ENCODE measurements around the gene SBF2.

Gene SBF2

GRCh38 chr11:9887472-9887871 is 406.5 kb downstream of the SBF2 start:
- H3K36me3 ChIP-seq (ENCODE audit: insufficient read depth, low read length): no peaks in the 10 kb centered on the region
- H3K9ac ChIP-seq (ENCODE audit: low read depth, low read length): no peak overlapping the region
- no peaks in the 10 kb centered on the region for H3K4me1 ChIP-seq (ENCODE audit: control insufficient read depth, insufficient read depth, low read length)
- no peak overlapping the region for H3K4me2 ChIP-seq (ENCODE audit: low read length)
- no peaks in the 10 kb centered on the region for H3K9me3 ChIP-seq (replicated peaks; ENCODE audit: low read length)
- H3K4me3 ChIP-seq (ENCODE audit: low read length): no peak overlapping the region
- H3K27me3 ChIP-seq (ENCODE audit: control insufficient read depth, insufficient read depth, low read length): no peaks in the 10 kb centered on the region

GRCh38 chr11:9886595-9886994 is 407.4 kb downstream of the SBF2 start:
- Histone ChIP-seq H3K27me3 (ENCODE audit: control insufficient read depth, insufficient read depth, low read length) (no peaks in the 10 kb centered on the region), H3K9ac (ENCODE audit: low read depth, low read length) (no peak overlapping the region), H3K36me3 (ENCODE audit: insufficient read depth, low read length) (no peaks in the 10 kb centered on the region), H3K9me3 (replicated peaks; ENCODE audit: low read length) (no peaks in the 10 kb centered on the region), H3K4me2 (ENCODE audit: low read length) (no peak overlapping the region), H3K4me1 (ENCODE audit: control insufficient read depth, insufficient read depth, low read length) (no peaks in the 10 kb centered on the region), H3K4me3 (ENCODE audit: low read length) (no peak overlapping the region)

- no peaks in the 10 kb centered on the region for H3K9me3 ChIP-seq (replicated peaks; ENCODE audit: low read length)
- no peak overlapping the region for H3K4me3 ChIP-seq (ENCODE audit: low read length)
- no peaks in the 10 kb centered on the region for H3K4me1 ChIP-seq (ENCODE audit: control insufficient read depth, insufficient read depth, low read length)
- H3K27me3 ChIP-seq (ENCODE audit: control insufficient read depth, insufficient read depth, low read length): no peaks in the 10 kb centered on the region
- H3K4me2 ChIP-seq (ENCODE audit: low read length): no peak overlapping the region
- no peak overlapping the region for H3K9ac ChIP-seq (ENCODE audit: low read depth, low read length)
- H3K36me3 ChIP-seq (ENCODE audit: insufficient read depth, low read length): no peaks in the 10 kb centered on the region
These were observed 409.4 kb downstream of the SBF2 start for GRCh38 chr11:9884601-9885000.

- H3K27me3 ChIP-seq (ENCODE audit: control insufficient read depth, insufficient read depth, low read length): no peaks in the 10 kb centered on the region
These were observed 413.4 kb downstream of the SBF2 start for GRCh38 chr11:9880657-9881056.

GRCh38 chr11:9878936-9879335 is 415.1 kb downstream of the SBF2 start:
- Histone ChIP-seq H3K4me1 (ENCODE audit: control insufficient read depth, insufficient read depth, low read length) (peaks cover 13% of the 10 kb centered on the region), H3K4me2 (ENCODE audit: low read length) (no peak overlapping the region), H3K9me3 (replicated peaks; ENCODE audit: low read length) (no peaks in the 10 kb centered on the region), H3K9ac (ENCODE audit: low read depth, low read length) (no peak overlapping the region), H3K4me3 (ENCODE audit: low read length) (no peak overlapping the region), H3K27me3 (ENCODE audit: control insufficient read depth, insufficient read depth, low read length) (no peaks in the 10 kb centered on the region), H3K36me3 (ENCODE audit: insufficient read depth, low read length) (no peaks in the 10 kb centered on the region)

More at GRCh38 chr11:9880657-9881056, 413.4 kb downstream of the SBF2 start:
- Histone ChIP-seq H3K36me3 (ENCODE audit: insufficient read depth, low read length) (no peaks in the 10 kb centered on the region), H3K9me3 (replicated peaks; ENCODE audit: low read length) (no peaks in the 10 kb centered on the region), H3K4me3 (ENCODE audit: low read length) (no peak overlapping the region), H3K4me2 (ENCODE audit: low read length) (no peak overlapping the region), H3K4me1 (ENCODE audit: control insufficient read depth, insufficient read depth, low read length) (peaks cover 5% of the 10 kb centered on the region), H3K9ac (ENCODE audit: low read depth, low read length) (no peak overlapping the region)

- no peak overlapping the region for H3K4me2 ChIP-seq (ENCODE audit: low read length)
- no peaks in the 10 kb centered on the region for H3K27me3 ChIP-seq (ENCODE audit: control insufficient read depth, insufficient read depth, low read length)
- no peaks in the 10 kb centered on the region for H3K36me3 ChIP-seq (ENCODE audit: insufficient read depth, low read length)
These were observed 417.7 kb downstream of the SBF2 start for GRCh38 chr11:9876331-9876730.

GRCh38 chr11:9875862-9876261 is 418.2 kb downstream of the SBF2 start:
- Histone ChIP-seq H3K4me2 (ENCODE audit: low read length) (no peak overlapping the region), H3K36me3 (ENCODE audit: insufficient read depth, low read length) (no peaks in the 10 kb centered on the region), H3K9me3 (replicated peaks; ENCODE audit: low read length) (no peaks in the 10 kb centered on the region), H3K4me3 (ENCODE audit: low read length) (no peak overlapping the region), H3K27me3 (ENCODE audit: control insufficient read depth, insufficient read depth, low read length) (no peaks in the 10 kb centered on the region), H3K4me1 (ENCODE audit: control insufficient read depth, insufficient read depth, low read length) (peaks cover 13% of the 10 kb centered on the region), H3K9ac (ENCODE audit: low read depth, low read length) (no peak overlapping the region)

More at GRCh38 chr11:9876331-9876730, 417.7 kb downstream of the SBF2 start:
- no peak overlapping the region for H3K9ac ChIP-seq (ENCODE audit: low read depth, low read length)
- H3K4me1 ChIP-seq (ENCODE audit: control insufficient read depth, insufficient read depth, low read length): peaks cover 13% of the 10 kb centered on the region
- no peak overlapping the region for H3K4me3 ChIP-seq (ENCODE audit: low read length)
- H3K9me3 ChIP-seq (replicated peaks; ENCODE audit: low read length): no peaks in the 10 kb centered on the region

- H3K4me3 ChIP-seq (ENCODE audit: low read length): no peak overlapping the region
- peaks cover 13% of the 10 kb centered on the region for H3K4me1 ChIP-seq (ENCODE audit: control insufficient read depth, insufficient read depth, low read length)
- H3K36me3 ChIP-seq (ENCODE audit: insufficient read depth, low read length): peaks cover under 1% of the 10 kb centered on the region
- H3K27me3 ChIP-seq (ENCODE audit: control insufficient read depth, insufficient read depth, low read length): no peaks in the 10 kb centered on the region
- H3K9ac ChIP-seq (ENCODE audit: low read depth, low read length): no peak overlapping the region
- H3K9me3 ChIP-seq (replicated peaks; ENCODE audit: low read length): peaks cover under 1% of the 10 kb centered on the region
- H3K4me2 ChIP-seq (ENCODE audit: low read length): no peak overlapping the region
These were observed 418.6 kb downstream of the SBF2 start for GRCh38 chr11:9875399-9875798.

- peaks cover 4% of the 10 kb centered on the region for H3K36me3 ChIP-seq (ENCODE audit: insufficient read depth, low read length)
- H3K4me2 ChIP-seq (ENCODE audit: low read length): no peak overlapping the region
- peaks cover 13% of the 10 kb centered on the region for H3K4me1 ChIP-seq (ENCODE audit: control insufficient read depth, insufficient read depth, low read length)
- no peak overlapping the region for H3K4me3 ChIP-seq (ENCODE audit: low read length)
- H3K9ac ChIP-seq (ENCODE audit: low read depth, low read length): no peak overlapping the region
- no peaks in the 10 kb centered on the region for H3K27me3 ChIP-seq (ENCODE audit: control insufficient read depth, insufficient read depth, low read length)
- peaks cover 2% of the 10 kb centered on the region for H3K9me3 ChIP-seq (replicated peaks; ENCODE audit: low read length)
These were observed 419.6 kb downstream of the SBF2 start for GRCh38 chr11:9874466-9874865.

GRCh38 chr11:9868641-9869040 is 425.4 kb downstream of the SBF2 start:
- no peak overlapping the region for H3K9ac ChIP-seq (ENCODE audit: low read depth, low read length)
- no peak overlapping the region for H3K4me2 ChIP-seq (ENCODE audit: low read length)
- H3K9me3 ChIP-seq (replicated peaks; ENCODE audit: low read length): peaks cover 2% of the 10 kb centered on the region
- no peaks in the 10 kb centered on the region for H3K4me1 ChIP-seq (ENCODE audit: control insufficient read depth, insufficient read depth, low read length)
- no peak overlapping the region for H3K4me3 ChIP-seq (ENCODE audit: low read length)
- H3K36me3 ChIP-seq (ENCODE audit: insufficient read depth, low read length): peaks cover 4% of the 10 kb centered on the region
- no peaks in the 10 kb centered on the region for H3K27me3 ChIP-seq (ENCODE audit: control insufficient read depth, insufficient read depth, low read length)

GRCh38 chr11:9862981-9863380 is 431.0 kb downstream of the SBF2 start:
- Histone ChIP-seq H3K4me2 (ENCODE audit: low read length) (no peak overlapping the region), H3K9ac (ENCODE audit: low read depth, low read length) (no peak overlapping the region), H3K4me1 (ENCODE audit: control insufficient read depth, insufficient read depth, low read length) (peaks cover 29% of the 10 kb centered on the region), H3K9me3 (replicated peaks; ENCODE audit: low read length) (no peaks in the 10 kb centered on the region), H3K4me3 (ENCODE audit: low read length) (no peak overlapping the region), H3K27me3 (ENCODE audit: control insufficient read depth, insufficient read depth, low read length) (no peaks in the 10 kb centered on the region), H3K36me3 (ENCODE audit: insufficient read depth, low read length) (no peaks in the 10 kb centered on the region)

- Histone ChIP-seq H3K4me2 (ENCODE audit: low read length) (no peak overlapping the region), H3K4me3 (ENCODE audit: low read length) (no peak overlapping the region), H3K36me3 (ENCODE audit: insufficient read depth, low read length) (no peaks in the 10 kb centered on the region), H3K9me3 (replicated peaks; ENCODE audit: low read length) (no peaks in the 10 kb centered on the region), H3K9ac (ENCODE audit: low read depth, low read length) (no peak overlapping the region), H3K4me1 (ENCODE audit: control insufficient read depth, insufficient read depth, low read length) (peaks cover 38% of the 10 kb centered on the region), H3K27me3 (ENCODE audit: control insufficient read depth, insufficient read depth, low read length) (no peaks in the 10 kb centered on the region)
These were observed 431.9 kb downstream of the SBF2 start for GRCh38 chr11:9861860-9862725.
